HEK293 (cell line): ENCODE results near the gene WBP4.
A peak's percentile ranks its signal among the peaks of the same experiment; 100 is the strongest.

ENCODE experiments used
- GFI1B ChIP-seq: fragments of 450-650 bp; formaldehyde crosslinking; IDR thresholded peaks from 2 replicates; pipeline ENCODE4 v1.5.1; 2016; ENCODE audit warnings: missing biosample characterization, missing genetic modification characterization
- GLI2 ChIP-seq: fragments of 450-650 bp; formaldehyde crosslinking; IDR thresholded peaks from 2 replicates; pipeline ENCODE4; 2017; ENCODE audit warnings: missing biosample characterization, missing genetic modification characterization, low read depth, borderline replicate concordance
- GLI4 ChIP-seq: fragments of 450-650 bp; formaldehyde crosslinking; IDR thresholded peaks from 2 replicates; pipeline ENCODE4 v1.5.1; 2016; ENCODE audit warnings: missing biosample characterization, missing genetic modification characterization
- IKZF3 ChIP-seq: fragments of 450-650 bp; IDR thresholded peaks from 2 replicates; pipeline ENCODE4 v1.5.0; 2018; ENCODE audit warnings: missing biosample characterization, mild to moderate bottlenecking, missing genetic modification characterization, moderate library complexity
- KLF10 ChIP-seq: fragments of 450-650 bp; IDR thresholded peaks from 2 replicates; pipeline ENCODE4 v1.5.1; 2018; ENCODE audit warnings: missing biosample characterization, mild to moderate bottlenecking, missing genetic modification characterization
- KLF9 ChIP-seq: fragments of 450-650 bp; formaldehyde crosslinking; IDR thresholded peaks from 2 replicates; pipeline ENCODE4 v1.5.1; 2016; ENCODE audit warnings: missing biosample characterization, missing genetic modification characterization, low read depth
- MYNN ChIP-seq: fragments of 450-650 bp; formaldehyde crosslinking; IDR thresholded peaks from 2 replicates; pipeline ENCODE4 v1.5.1; 2016; ENCODE audit warnings: missing biosample characterization, missing genetic modification characterization, borderline replicate concordance
- MZF1 ChIP-seq: fragments of 450-650 bp; formaldehyde crosslinking; IDR thresholded peaks from 2 replicates; pipeline ENCODE4 v1.5.1; 2017; ENCODE audit warnings: missing biosample characterization, missing genetic modification characterization, borderline replicate concordance
- SCRT2 ChIP-seq: fragments of 450-650 bp; formaldehyde crosslinking; IDR thresholded peaks from 2 replicates; pipeline ENCODE4 v1.5.1; 2016; ENCODE audit warnings: missing biosample characterization, missing genetic modification characterization
- SP3 ChIP-seq: fragments of 450-650 bp; formaldehyde crosslinking; IDR thresholded peaks from 2 replicates; pipeline ENCODE4 v1.5.1; 2016; ENCODE audit warnings: missing biosample characterization, missing genetic modification characterization
- ZBTB21 ChIP-seq: fragments of 450-650 bp; formaldehyde crosslinking; IDR thresholded peaks from 2 replicates; pipeline ENCODE4 v1.5.1; 2017; ENCODE audit warnings: missing biosample characterization, missing genetic modification characterization
- ZEB2 ChIP-seq: fragments of 450-650 bp; formaldehyde crosslinking; IDR thresholded peaks from 2 replicates; pipeline ENCODE4 v1.5.1; 2016; ENCODE audit warnings: missing biosample characterization, missing genetic modification characterization
- ZFP3 ChIP-seq: fragments of 450-650 bp; formaldehyde crosslinking; IDR thresholded peaks from 2 replicates; pipeline ENCODE4 v1.5.1; 2016; ENCODE audit warnings: low read depth, missing biosample characterization, missing genetic modification characterization
- ZNF132 ChIP-seq: fragments of 450-650 bp; formaldehyde crosslinking; IDR thresholded peaks from 2 replicates; pipeline ENCODE4 v1.5.1; 2017; ENCODE audit warnings: missing biosample characterization, missing genetic modification characterization, borderline replicate concordance
- ZNF157 ChIP-seq: fragments of 450-650 bp; formaldehyde crosslinking; IDR thresholded peaks from 2 replicates; pipeline ENCODE4 v1.5.1; 2016; ENCODE audit warnings: missing biosample characterization, missing genetic modification characterization
- ZNF239 ChIP-seq: fragments of 450-650 bp; formaldehyde crosslinking; IDR thresholded peaks from 2 replicates; pipeline ENCODE4 v1.5.1; 2016; ENCODE audit warnings: missing biosample characterization, missing genetic modification characterization
- ZNF335 ChIP-seq: fragments of 450-650 bp; formaldehyde crosslinking; conservative IDR thresholded peaks from 2 replicates; pipeline ENCODE4 v1.5.1; 2016; ENCODE audit warnings: missing biosample characterization, missing genetic modification characterization
- ZNF354C ChIP-seq: fragments of 450-650 bp; formaldehyde crosslinking; IDR thresholded peaks from 2 replicates; pipeline ENCODE4 v1.5.1; 2016; ENCODE audit warnings: missing biosample characterization, missing genetic modification characterization, low read depth, borderline replicate concordance
- ZNF623 ChIP-seq: fragments of 450-650 bp; formaldehyde crosslinking; IDR thresholded peaks from 2 replicates; pipeline ENCODE4 v1.5.1; 2016; ENCODE audit warnings: missing biosample characterization, missing genetic modification characterization
- ZNF626 ChIP-seq: fragments of 450-650 bp; sonication (Bioruptor Pico); formaldehyde crosslinking; IDR thresholded peaks from 2 replicates; pipeline ENCODE4 v1.5.1; 2018; ENCODE audit warnings: missing biosample characterization, missing genetic modification characterization, inconsistent platforms
- ZNF701 ChIP-seq: fragments of 450-650 bp; formaldehyde crosslinking; IDR thresholded peaks from 2 replicates; pipeline ENCODE4 v1.5.1; 2016; ENCODE audit warnings: missing biosample characterization, missing genetic modification characterization
- ZNF768 ChIP-seq: fragments of 450-650 bp; formaldehyde crosslinking; IDR thresholded peaks from 2 replicates; pipeline ENCODE4 v1.5.1; 2018; ENCODE audit warnings: missing biosample characterization, mild to moderate bottlenecking, missing genetic modification characterization
- ZNF776 ChIP-seq: fragments of 450-650 bp; formaldehyde crosslinking; IDR thresholded peaks from 2 replicates; pipeline ENCODE4 v1.5.0; 2017; ENCODE audit warnings: missing biosample characterization, missing genetic modification characterization, borderline replicate concordance
- ZXDB ChIP-seq: fragments of 450-650 bp; formaldehyde crosslinking; IDR thresholded peaks from 2 replicates; pipeline ENCODE4 v1.5.1; 2016; ENCODE audit warnings: missing biosample characterization, missing genetic modification characterization
- TF ChIP-seq, protein P1 (sequence below): fragments of 450-650 bp; formaldehyde crosslinking; IDR thresholded peaks from 2 replicates; pipeline ENCODE4; 2016; ENCODE audit warnings: missing biosample characterization, missing genetic modification characterization
- TF ChIP-seq, protein P2 (sequence below): fragments of 450-650 bp; formaldehyde crosslinking; IDR thresholded peaks from 2 replicates; pipeline ENCODE4 v1.5.1; 2016; ENCODE audit warnings: missing biosample characterization, missing genetic modification characterization
- TF ChIP-seq, protein P3 (sequence below): fragments of 450-650 bp; formaldehyde crosslinking; conservative IDR thresholded peaks from 2 replicates; pipeline ENCODE4 v1.5.1; 2016; ENCODE audit warnings: low read depth, missing biosample characterization, missing genetic modification characterization
- TF ChIP-seq, protein P4 (sequence below): fragments of 450-650 bp; formaldehyde crosslinking; IDR thresholded peaks from 2 replicates; pipeline ENCODE4 v1.5.1; 2016; ENCODE audit warnings: missing biosample characterization, missing genetic modification characterization
- TF ChIP-seq, protein P5 (sequence below): fragments of 450-650 bp; formaldehyde crosslinking; IDR thresholded peaks from 2 replicates; pipeline ENCODE4 v1.5.1; 2016; ENCODE audit warnings: missing biosample characterization, missing genetic modification characterization
- TF ChIP-seq, protein P6 (sequence below): fragments of 450-650 bp; formaldehyde crosslinking; IDR thresholded peaks from 2 replicates; pipeline ENCODE4 v1.5.1; 2016; ENCODE audit warnings: missing biosample characterization, missing genetic modification characterization

The WBP4 gene

DNA sequence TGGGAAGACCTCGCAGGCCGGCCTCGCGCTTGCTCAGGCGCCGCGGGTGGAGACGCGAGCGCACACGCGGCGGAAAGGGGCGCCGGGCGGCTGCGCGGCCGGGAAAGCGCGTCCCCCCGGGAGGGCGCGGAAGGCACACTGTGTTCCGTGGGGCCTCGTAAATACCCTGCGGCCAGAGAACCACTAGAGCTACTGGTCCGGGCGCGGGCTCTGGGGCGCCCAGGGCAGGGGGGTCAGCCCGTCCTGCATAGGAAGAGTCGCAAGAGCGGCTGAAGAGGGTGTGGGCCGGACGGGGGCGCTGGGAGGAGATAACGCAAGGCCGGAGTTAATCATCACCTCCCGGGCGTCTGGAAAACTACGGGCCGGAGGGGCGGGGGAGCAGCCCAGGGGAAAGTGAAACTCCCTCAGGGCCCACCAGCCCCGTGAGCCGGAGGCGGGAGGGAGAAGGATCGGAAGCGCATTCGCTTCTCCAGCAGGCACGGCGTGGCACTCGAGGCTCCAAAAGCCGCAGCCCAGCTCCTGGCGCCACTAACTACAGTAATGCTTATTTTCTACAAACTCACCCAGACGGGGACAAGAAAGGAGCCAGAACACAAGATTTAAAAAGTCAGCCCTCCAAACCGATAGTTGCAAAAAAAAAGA lies 1.1 kb upstream of the WBP4 start (continued):
- TF ChIP-seq GFI1B (tag by site-specific recombination): no peak; the same call in 1 of the 2 replicates
- TF ChIP-seq ZNF626 (tag by site-specific recombination): no peak
- no peak for TF ChIP-seq GLI4 (tag by site-specific recombination)
- TF ChIP-seq, protein P1, sequence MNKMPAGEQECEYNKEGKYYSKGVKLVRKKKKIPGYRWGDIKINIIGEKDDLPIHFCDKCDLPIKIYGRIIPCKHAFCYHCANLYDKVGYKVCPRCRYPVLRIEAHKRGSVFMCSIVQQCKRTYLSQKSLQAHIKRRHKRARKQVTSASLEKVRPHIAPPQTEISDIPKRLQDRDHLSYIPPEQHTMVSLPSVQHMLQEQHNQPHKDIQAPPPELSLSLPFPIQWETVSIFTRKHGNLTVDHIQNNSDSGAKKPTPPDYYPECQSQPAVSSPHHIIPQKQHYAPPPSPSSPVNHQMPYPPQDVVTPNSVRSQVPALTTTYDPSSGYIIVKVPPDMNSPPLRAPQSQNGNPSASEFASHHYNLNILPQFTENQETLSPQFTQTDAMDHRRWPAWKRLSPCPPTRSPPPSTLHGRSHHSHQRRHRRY (tag by site-specific recombination): no peak
- TF ChIP-seq, protein P2, sequence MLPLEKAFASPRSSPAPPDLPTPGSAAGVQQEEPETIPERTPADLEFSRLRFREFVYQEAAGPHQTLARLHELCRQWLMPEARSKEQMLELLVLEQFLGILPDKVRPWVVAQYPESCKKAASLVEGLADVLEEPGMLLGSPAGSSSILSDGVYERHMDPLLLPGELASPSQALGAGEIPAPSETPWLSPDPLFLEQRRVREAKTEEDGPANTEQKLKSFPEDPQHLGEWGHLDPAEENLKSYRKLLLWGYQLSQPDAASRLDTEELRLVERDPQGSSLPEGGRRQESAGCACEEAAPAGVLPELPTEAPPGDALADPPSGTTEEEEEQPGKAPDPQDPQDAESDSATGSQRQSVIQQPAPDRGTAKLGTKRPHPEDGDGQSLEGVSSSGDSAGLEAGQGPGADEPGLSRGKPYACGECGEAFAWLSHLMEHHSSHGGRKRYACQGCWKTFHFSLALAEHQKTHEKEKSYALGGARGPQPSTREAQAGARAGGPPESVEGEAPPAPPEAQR (tag by site-specific recombination): no peak
- TF ChIP-seq MYNN: no peak; the same call in 1 of the 2 replicates
- 0 out of 2 replicates have a peak, but pooled peaks have one; percentile 33 for TF ChIP-seq MZF1 (tag by site-specific recombination)
- no peak for TF ChIP-seq SCRT2 (tag by site-specific recombination)
- TF ChIP-seq, protein P3, sequence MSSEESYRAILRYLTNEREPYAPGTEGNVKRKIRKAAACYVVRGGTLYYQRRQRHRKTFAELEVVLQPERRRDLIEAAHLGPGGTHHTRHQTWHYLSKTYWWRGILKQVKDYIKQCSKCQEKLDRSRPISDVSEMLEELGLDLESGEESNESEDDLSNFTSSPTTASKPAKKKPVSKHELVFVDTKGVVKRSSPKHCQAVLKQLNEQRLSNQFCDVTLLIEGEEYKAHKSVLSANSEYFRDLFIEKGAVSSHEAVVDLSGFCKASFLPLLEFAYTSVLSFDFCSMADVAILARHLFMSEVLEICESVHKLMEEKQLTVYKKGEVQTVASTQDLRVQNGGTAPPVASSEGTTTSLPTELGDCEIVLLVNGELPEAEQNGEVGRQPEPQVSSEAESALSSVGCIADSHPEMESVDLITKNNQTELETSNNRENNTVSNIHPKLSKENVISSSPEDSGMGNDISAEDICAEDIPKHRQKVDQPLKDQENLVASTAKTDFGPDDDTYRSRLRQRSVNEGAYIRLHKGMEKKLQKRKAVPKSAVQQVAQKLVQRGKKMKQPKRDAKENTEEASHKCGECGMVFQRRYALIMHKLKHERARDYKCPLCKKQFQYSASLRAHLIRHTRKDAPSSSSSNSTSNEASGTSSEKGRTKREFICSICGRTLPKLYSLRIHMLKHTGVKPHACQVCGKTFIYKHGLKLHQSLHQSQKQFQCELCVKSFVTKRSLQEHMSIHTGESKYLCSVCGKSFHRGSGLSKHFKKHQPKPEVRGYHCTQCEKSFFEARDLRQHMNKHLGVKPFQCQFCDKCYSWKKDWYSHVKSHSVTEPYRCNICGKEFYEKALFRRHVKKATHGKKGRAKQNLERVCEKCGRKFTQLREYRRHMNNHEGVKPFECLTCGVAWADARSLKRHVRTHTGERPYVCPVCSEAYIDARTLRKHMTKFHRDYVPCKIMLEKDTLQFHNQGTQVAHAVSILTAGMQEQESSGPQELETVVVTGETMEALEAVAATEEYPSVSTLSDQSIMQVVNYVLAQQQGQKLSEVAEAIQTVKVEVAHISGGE (tag by site-specific recombination): no peak; the same call in none of the 2 replicates
- TF ChIP-seq IKZF3 (tag by site-specific recombination): peak; percentile 90; the same call in 1 of the 2 replicates
- no peak for TF ChIP-seq ZNF157 (tag by site-specific recombination)
- no peak for TF ChIP-seq ZNF776 (tag by site-specific recombination)
- TF ChIP-seq KLF9 (tag by site-specific recombination): no peak; the same call in 1 of the 2 replicates
- TF ChIP-seq ZNF623: no peak
- no peak for TF ChIP-seq ZNF701
- TF ChIP-seq ZBTB21 (tag by site-specific recombination): no peak
- TF ChIP-seq, protein P4, sequence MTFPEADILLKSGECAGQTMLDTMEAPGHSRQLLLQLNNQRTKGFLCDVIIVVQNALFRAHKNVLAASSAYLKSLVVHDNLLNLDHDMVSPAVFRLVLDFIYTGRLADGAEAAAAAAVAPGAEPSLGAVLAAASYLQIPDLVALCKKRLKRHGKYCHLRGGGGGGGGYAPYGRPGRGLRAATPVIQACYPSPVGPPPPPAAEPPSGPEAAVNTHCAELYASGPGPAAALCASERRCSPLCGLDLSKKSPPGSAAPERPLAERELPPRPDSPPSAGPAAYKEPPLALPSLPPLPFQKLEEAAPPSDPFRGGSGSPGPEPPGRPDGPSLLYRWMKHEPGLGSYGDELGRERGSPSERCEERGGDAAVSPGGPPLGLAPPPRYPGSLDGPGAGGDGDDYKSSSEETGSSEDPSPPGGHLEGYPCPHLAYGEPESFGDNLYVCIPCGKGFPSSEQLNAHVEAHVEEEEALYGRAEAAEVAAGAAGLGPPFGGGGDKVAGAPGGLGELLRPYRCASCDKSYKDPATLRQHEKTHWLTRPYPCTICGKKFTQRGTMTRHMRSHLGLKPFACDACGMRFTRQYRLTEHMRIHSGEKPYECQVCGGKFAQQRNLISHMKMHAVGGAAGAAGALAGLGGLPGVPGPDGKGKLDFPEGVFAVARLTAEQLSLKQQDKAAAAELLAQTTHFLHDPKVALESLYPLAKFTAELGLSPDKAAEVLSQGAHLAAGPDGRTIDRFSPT (tag by site-specific recombination): 0 out of 2 replicates have a peak, but pooled peaks have one; percentile 20
- TF ChIP-seq, protein P5, sequence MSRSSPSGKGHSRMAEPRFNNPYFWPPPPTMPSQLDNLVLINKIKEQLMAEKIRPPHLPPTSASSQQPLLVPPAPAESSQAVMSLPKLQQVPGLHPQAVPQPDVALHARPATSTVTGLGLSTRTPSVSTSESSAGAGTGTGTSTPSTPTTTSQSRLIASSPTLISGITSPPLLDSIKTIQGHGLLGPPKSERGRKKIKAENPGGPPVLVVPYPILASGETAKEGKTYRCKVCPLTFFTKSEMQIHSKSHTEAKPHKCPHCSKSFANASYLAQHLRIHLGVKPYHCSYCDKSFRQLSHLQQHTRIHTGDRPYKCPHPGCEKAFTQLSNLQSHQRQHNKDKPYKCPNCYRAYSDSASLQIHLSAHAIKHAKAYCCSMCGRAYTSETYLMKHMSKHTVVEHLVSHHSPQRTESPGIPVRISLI (tag by site-specific recombination): no peak; the same call in none of the 2 replicates
- no peak for TF ChIP-seq ZNF239 (tag by site-specific recombination)
- no peak for TF ChIP-seq ZXDB (tag by site-specific recombination)
- no peak for TF ChIP-seq ZNF132 (tag by site-specific recombination)
- TF ChIP-seq ZNF335 (tag by site-specific recombination): 0 out of 2 replicates have a peak, but pooled peaks have one; percentile 31
- TF ChIP-seq ZFP3 (tag by site-specific recombination): no peak
- TF ChIP-seq, protein P6, sequence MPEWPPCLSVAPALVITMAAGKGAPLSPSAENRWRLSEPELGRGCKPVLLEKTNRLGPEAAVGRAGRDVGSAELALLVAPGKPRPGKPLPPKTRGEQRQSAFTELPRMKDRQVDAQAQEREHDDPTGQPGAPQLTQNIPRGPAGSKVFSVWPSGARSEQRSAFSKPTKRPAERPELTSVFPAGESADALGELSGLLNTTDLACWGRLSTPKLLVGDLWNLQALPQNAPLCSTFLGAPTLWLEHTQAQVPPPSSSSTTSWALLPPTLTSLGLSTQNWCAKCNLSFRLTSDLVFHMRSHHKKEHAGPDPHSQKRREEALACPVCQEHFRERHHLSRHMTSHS: no peak
- TF ChIP-seq KLF10: 0 out of 2 replicates have a peak, but pooled peaks have one; percentile 52
- TF ChIP-seq SP3 (tag by site-specific recombination): peak; percentile 13; the same call in 1 of the 2 replicates
- TF ChIP-seq GLI2 (tag by site-specific recombination): no peak
- TF ChIP-seq ZEB2 (tag by site-specific recombination): peak; percentile 88
- no peak for TF ChIP-seq ZNF768 (tag by site-specific recombination)
- no peak for TF ChIP-seq ZNF354C (tag by site-specific recombination)
